ENCODE measurements around the gene EHD2.
"Not testable (repeated sequence)": the region's sequence is repeated elsewhere in the genome, so short reads cannot be mapped to it uniquely, and the experiment has no call there.

Gene EHD2

DNA sequence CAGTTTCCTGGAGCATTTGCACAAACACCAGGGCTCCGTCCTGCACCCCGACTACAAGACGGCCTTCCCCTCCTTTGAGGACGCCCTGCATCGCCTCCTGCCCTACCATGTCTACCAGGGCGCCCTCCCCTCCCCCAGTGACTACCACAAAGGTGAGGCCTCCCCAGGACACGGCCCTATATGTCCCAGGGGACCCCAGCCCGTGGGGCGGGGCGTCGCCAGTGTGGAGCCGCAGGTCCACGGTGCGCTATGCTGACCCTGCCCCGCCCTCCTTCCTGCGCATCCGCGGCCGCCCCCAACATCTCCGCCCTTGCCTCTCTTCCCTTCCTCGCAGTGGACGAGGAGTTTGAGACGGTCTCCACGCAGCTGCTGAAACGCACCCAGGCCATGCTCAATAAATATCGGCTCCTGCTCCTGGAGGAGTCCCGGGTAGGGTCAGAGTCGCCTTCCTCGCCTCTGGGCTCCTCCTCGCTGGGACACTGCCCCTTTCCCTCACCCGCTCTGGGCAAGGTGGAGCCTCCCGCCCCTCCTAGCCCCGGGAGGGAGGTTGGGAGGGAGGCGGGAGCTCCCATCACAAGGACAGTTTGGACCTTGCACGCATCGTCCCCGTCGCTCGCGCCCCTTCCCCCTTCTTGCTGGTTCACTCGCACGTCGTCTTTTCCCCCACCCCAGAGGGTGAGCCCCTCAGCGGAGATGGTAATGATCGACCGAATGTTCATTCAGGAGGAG, 14.4 kb upstream of the EHD2 start:
- TF ChIP-seq ZNF274 (IDR thresholded peaks at IDR 0.05; ENCODE audit: low read depth, low read length) = no peak
- no peak overlapping the region for H3K4me3 ChIP-seq (ENCODE audit: low read length)

DNA sequence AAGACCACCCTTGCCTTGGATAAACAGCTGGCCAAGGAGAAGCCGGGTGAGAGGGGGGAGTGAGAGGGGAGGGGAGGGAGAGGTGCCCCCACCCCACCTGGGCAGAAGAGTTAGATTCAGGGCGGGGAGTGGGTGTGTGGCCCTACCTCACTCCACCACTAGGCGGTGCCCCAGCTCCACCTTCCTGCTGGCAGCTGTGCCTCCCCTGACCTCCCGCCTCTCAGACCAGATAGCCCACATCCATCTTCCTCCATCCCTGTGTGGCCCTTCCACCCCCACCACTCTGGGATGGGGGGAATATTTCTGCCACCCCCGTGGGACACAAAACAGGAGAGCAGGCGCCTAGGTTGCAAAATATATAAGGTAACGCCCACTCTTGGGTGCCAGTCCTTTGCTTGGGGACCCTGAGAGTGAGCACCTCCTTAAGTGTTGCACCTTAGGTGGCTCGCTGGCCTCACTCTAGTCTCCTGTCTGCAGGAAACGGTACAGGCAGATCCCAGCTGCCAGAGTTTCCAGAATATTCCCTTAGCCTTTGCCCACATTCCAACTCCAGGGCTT, 13.8 kb upstream of the EHD2 start:
- H3K4me3 ChIP-seq (ENCODE audit: low read length) = no peak overlapping the region
- no peak for TF ChIP-seq ZNF274 (IDR thresholded peaks at IDR 0.05; ENCODE audit: low read depth, low read length)

DNA sequence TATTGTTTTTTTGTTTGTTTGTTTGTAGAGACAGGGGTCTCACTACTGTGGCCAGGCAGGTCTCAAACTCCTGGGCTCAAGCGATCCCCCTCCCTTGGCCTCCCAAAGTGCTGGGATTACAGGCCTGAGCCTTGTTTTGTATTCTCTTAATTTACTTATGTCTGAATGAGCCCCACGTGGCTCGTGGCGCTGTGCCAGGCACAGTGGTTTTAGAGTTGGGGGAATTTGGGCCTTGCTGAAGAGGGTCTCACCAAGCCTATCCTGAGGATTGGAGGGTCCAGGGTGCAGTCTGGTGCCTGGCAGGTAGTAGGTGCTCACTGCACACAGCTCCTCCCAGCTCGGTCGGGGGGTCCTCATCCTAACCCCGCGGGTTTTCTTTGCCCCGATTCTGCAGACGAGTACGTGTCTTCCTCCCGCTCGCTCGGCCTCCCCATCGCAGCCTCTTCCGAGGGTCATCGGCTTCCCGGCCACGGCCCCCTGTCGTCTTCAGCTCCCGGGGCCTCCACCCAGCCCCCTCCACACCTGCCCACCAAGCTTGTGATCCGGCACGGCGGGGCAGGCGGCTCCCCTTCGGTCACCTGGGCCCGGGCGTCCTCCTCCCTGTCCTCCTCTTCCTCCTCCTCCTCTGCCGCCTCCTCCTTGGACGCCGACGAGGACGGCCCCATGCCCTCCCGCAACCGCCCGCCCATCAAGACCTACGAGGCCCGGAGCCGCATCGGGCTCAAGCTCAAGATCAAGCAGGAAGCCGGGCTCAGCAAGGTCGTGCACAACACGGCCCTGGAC, 12.1 kb upstream of the EHD2 start:
- TF ChIP-seq ZNF274 (IDR thresholded peaks at IDR 0.05; ENCODE audit: low read depth, low read length) = no peak
- H3K4me3 ChIP-seq (ENCODE audit: low read length) = no peak overlapping the region

DNA sequence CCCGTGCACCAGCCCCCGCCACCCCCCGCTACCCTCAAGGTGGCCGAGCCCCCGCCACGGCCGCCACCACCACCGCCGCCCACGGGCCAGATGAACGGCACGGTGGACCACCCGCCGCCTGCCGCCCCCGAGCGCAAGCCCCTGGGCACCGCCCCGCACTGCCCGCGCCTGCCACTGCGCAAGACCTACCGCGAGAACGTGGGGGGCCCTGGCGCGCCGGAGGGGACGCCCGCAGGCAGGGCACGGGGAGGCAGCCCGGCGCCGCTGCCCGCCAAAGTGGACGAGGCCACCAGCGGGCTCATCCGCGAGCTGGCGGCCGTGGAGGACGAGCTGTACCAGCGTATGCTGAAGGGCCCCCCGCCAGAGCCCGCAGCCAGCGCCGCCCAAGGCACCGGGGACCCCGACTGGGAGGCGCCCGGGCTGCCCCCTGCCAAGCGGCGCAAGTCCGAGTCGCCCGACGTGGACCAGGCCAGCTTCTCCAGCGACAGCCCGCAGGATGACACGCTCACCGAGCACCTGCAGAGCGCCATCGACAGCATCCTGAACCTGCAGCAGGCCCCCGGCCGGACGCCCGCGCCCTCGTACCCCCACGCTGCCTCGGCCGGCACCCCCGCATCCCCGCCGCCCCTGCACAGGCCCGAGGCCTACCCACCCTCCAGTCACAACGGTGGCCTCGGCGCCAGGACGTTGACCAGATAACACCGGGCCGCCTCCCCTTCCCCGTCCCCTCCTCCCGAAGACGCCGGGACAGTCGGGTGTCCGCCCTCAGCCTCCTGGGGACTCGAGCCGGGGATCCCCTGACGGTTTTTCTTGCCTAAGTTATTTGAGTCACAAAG, 11.3 kb upstream of the EHD2 start:
- no peak for TF ChIP-seq ZNF274 (IDR thresholded peaks at IDR 0.05; ENCODE audit: low read depth, low read length)
- H3K4me3 ChIP-seq (ENCODE audit: low read length) = no peak overlapping the region

DNA sequence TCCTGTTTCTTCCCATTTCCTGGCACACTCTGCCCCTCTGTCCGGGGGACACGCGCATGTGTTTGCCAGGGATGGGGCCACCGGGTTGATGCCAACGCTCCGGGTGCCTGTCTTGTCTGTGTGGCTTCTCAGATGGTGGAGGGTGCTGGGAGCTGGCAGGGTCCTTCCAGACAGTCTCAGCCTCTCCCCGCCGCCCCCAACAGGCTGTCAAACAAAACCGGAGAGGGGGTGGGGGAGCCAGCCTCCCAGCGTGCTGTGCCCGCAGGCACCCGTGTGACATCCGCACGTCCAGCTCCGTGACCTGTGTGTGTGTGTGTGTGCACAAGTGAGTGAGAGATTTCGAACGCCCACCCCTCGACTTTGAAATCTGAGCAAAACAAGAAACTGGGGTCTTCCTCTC, 10.6 kb upstream of the EHD2 start:
- no peak for TF ChIP-seq ZNF274 (IDR thresholded peaks at IDR 0.05; ENCODE audit: low read depth, low read length)
- H3K4me3 ChIP-seq (ENCODE audit: low read length) = no peak overlapping the region

DNA sequence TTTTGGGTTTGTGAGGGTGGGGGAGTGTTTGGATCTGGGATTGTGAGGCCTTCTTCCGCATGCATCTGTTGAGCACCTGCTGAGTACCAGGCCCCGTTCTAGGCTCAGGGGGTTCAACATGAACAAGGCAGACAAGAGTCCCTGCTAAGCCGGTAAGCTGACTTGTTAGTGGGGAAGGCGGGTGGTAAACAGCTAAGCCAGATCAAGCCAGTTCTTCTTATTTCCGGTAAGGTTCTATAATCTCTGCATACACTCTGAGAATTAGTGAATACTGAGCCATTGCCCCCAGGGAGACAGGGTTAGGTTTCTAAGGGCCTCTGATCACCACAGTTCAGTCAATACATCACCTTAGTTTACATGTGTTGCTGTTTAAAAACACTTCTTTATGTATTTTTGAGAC, 9.9 kb upstream of the EHD2 start:
- no peak for TF ChIP-seq ZNF274 (IDR thresholded peaks at IDR 0.05; ENCODE audit: low read depth, low read length)

DNA sequence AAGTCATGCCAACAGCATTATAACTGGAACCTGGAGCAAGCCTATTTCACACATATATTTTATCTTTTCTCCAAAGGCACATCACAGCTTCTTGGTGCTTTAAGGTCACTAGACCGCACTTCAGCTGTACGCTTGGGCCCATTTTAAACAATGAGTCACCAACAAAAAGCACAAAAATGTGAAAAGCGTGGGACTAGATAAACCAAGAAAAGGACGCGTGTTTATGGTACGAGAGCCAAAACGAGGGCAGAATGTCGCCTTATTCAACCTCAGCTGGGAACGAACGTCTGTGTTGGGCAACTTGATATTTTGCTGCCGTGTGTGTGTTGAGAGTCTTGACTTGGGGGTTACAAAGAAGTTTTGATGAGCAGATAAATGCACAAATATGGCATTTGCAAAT, 9.2 kb upstream of the EHD2 start:
- no peak overlapping the region for H3K4me3 ChIP-seq (ENCODE audit: low read length)
- TF ChIP-seq ZNF274 (IDR thresholded peaks at IDR 0.05; ENCODE audit: low read depth, low read length) = no peak

More for the DNA sequence above, 9.9 kb upstream of the EHD2 start:
- no peak overlapping the region for H3K4me3 ChIP-seq (ENCODE audit: low read length)

DNA sequence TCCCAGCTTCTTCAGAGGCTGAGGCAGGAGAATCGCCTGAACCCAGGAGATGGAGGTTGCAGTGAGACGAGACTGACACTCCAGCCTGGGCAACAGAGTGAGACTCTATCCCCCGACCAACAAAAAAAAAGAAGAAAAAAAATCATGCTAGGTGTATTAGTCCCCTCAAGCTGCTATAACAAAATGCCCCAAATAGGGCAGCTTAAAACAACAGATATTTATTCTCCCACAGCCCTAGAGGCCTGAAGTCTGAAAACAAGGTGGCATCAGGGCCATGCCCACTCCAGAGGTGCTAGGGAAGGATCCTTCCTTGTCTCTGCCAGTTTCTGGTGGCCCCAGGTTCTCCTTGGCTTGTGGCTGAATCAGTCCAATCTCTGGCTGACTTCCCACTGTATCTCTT, 8.6 kb upstream of the EHD2 start:
- H3K4me3 ChIP-seq (ENCODE audit: low read length) = no peak overlapping the region
- no peak for TF ChIP-seq ZNF274 (IDR thresholded peaks at IDR 0.05; ENCODE audit: low read depth, low read length)

DNA sequence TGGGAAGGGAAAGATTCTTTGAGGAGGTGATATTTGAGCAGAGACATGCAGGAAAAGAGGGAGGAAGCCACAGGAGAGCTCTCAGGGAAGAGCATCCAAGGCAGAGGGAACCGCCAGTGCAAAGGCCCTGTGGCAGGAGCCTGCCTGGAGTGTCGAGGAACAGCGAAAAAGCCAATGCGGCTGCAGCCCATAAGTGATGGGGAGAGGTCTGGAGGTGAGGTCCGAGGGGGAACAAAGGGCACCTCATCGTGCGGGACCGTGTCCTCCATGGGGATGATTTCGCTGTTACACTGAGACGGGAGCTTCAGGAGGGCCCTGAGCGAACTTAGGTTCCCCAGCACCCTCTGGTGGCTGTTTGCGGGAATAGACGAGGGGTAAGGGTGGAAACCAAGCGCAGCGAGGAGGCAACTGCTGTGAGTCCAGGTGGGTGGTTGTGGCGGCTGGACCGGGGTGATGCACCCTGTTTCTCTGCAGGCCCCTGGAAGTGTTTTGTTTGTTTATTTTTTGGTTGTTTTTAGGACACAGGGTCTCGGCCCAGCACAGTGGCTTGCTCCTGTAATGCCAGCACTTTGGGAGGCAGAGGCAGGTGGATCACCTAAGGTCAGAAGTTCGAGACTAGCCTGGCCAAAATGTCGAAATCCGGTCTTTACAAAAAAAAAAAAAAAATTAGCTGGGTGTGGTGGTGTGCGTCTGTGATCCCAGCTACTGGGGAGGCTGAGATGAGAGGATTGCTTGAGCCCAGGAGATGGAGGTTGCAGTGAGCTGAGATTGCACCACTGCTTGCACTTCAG, 5.9 kb upstream of the EHD2 start:
- no peak overlapping the region for H3K4me3 ChIP-seq (ENCODE audit: low read length)
- TF ChIP-seq ZNF274 (IDR thresholded peaks at IDR 0.05; ENCODE audit: low read depth, low read length) = no peak

DNA sequence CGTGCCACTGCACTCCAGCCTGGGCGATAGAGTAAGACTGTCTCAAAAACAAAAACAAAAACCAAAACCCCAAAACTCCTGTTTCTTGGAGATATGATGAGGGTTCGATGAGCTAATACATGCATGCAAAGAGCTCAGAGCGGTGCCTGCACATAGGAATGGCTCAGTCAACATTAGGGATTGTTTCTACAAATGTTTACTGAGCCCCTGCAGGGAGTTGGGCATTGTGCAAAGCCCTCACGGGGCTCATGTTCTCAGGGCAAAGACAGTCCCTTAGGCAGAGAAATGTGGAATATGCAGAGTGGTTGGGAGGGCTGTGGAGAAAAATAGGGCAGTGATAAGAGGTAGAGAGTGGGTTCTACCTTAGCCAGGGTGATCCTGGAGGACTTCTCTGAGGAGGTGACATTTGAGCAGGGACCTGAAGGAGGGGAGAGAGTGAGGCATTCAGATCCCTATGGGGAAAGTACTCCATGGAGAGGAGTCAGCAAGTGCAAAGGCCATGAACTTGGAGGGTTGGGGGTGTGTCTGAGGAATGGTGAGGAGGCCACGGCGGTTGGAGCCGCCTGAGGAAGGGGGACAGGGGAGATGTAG, 1.5 kb upstream of the EHD2 start:
- no peak overlapping the region for H3K4me3 ChIP-seq (ENCODE audit: low read length)
- no peak for TF ChIP-seq ZNF274 (IDR thresholded peaks at IDR 0.05; ENCODE audit: low read depth, low read length)

DNA sequence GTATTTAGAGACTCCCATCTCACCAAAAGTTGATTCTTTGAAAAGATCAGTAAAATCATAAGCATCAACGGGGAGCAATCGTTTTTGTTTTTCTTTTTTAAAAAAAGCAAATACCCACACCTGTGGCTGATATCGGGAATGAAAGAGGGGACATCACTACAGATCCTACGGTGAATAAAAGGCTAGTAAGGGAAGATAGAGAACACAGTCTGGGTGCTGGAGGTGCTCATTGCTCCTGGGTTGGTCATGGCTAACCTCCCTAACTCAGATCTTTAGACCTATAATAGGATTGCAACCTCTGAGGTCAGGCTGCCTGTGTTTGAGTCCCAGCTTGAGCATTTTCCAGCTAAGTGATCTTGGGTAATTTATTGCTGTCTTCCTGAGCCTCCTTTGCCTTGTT, 1.1 kb downstream of the EHD2 start:
- TF ChIP-seq ZNF274 (IDR thresholded peaks at IDR 0.05; ENCODE audit: low read depth, low read length) = no peak
- no peak overlapping the region for H3K4me3 ChIP-seq (ENCODE audit: low read length)

DNA sequence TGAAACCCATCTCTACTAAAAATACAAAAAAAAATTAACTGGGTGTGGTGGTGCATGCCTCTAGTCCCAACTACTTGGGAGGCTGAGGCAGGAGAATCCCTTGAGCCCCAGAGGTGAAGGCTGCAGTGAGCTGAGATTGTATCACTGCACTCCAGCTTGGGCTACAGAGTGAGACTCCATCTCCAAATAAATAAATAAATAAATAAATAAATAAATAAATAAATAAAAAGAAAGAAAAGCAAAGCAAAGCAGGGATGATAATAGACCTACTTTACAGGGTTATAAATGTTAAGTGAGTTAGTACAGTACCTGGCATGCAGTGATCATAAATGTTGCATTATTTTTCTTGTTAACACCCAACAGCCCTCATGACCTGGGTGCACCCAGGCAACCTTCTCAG, 1.6 kb downstream of the EHD2 start:
- H3K4me3 ChIP-seq (ENCODE audit: low read length) = not testable (repeated sequence)

DNA sequence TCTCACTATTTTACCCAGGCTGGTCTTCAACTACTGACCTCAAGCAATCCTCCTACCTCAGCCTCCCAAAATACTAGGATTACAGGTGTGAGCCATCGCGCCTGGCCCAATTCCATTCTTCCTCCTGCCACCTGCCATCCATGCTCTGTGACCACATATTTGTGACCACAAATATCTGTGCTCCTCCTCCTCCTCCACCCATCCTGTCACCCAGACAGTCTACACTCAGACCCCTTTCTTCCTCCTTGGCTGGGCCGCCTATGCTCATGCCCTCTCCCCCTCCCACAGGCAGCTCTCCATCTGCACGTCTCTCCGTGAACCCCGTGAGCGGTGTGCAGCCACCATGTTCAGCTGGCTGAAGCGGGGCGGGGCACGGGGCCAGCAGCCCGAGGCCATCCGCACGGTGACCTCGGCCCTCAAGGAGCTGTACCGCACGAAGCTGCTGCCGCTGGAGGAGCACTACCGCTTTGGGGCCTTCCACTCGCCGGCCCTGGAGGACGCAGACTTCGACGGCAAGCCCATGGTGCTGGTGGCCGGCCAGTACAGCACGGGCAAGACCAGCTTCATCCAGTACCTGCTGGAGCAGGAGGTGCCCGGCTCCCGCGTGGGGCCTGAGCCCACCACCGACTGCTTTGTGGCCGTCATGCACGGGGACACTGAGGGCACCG, 3.2 kb downstream of the EHD2 start:
- no peak for TF ChIP-seq ZNF274 (IDR thresholded peaks at IDR 0.05; ENCODE audit: low read depth, low read length)
- no peak overlapping the region for H3K4me3 ChIP-seq (ENCODE audit: low read length)

DNA sequence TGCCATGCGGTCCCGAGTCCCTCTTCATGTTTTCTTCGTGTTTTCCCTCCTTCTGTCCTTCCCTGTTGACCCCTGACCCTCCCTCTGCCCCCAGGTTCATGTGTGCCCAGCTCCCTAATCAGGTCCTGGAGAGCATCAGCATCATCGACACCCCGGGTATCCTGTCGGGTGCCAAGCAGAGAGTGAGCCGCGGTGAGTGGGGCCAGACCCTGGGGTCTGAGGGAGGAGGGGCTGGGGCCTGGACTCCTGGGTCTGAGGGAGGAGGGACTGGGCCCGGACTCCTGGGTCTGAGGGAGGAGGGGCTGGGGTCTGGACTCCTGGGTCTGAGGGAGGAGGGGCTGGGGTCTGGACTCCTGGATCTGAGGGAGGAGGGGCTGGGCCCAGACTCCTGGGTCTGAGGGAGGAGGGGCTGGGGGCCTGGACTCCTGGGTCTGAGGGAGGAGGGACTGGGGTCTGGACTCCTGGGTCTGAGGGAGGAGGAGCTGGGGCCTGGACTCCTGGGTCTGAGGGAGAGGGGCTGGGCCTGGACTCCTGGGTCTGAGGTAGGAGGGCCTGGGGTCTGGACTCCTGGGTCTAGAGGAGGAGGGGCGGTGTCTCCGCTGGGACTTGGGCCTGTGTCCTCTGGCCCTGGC, 5.3 kb downstream of the EHD2 start:
- not testable (repeated sequence) for H3K4me3 ChIP-seq (ENCODE audit: low read length)
